Measurements from ENCODE around the gene PARP6. TPM values are rescaled to one million over a fixed set of nuclear protein-coding genes. Genes with fewer than 3 reads are reported as not detected.

Gene PARP6
- total and polyA plus RNA-seq, 2 of the 8 experiments (the other 6 are each of a cell fraction or from before 2014, with no cell fraction given) = 39.8 to 45.3 TPM

DNA sequence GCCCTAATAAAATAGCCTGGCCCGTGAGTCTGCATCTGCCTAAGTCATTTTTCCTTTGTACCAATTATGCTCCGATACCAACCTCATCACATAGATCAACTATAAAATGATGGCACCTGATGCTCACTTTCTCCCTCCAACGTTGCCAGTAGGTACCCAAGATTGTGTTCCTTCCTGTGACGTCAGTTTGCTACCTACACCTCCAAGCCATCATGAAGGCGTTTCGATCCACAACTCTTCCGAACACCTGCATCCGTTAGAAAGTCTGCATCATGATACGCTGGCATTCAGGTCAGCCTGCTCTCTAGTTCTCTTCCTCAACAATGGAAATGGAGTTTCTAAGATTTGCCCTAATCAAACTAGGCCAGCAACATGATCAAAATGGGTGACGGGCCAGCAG lies 49.1 kb downstream of the PARP6 start:
- H3K79me1 ChIP-seq (ENCODE audit: low read depth, low read length) = peaks cover 26% of the 10 kb centered on the region
- no peak overlapping the region for H4K91ac ChIP-seq (replicated peaks; ENCODE audit: insufficient read length, low read length)
- no peak overlapping the region for H3K4me3 ChIP-seq (ENCODE audit: extremely low read depth in 1 of 4, insufficient read depth in 2 of 4, low read depth in 3 of 4, low read length in 4 of 4)
- no peak overlapping the region for H3K27ac ChIP-seq (ENCODE audit: low read depth, low read length)
- no peak overlapping the region; a peak in 1 of 7 replicates for H3K9ac ChIP-seq (replicated peaks in 1 of 4; ENCODE audit: extremely low read depth in 1 of 4, low read depth in 3 of 4, low read length in 3 of 4)
- no peak overlapping the region for H2BK12ac ChIP-seq (ENCODE audit: low read depth, low read length)
- H2AK5ac ChIP-seq (ENCODE audit: low read depth, low read length) = no peak overlapping the region
- no peak overlapping the region for H3K4ac ChIP-seq (replicated peaks; ENCODE audit: insufficient read length, low read depth, low read length)
- H4K8ac ChIP-seq (ENCODE audit: extremely low read depth, insufficient read depth, low read length) = no peak overlapping the region
- H2BK120ac ChIP-seq (replicated peaks; ENCODE audit: low read depth, low read length) = no peak overlapping the region
- no peak overlapping the region for H2BK5ac ChIP-seq (ENCODE audit: low read depth, low read length)
- no peaks in the 10 kb centered on the region for H3K23me2 ChIP-seq (ENCODE audit: low read depth, low read length)
- H3K4me1 ChIP-seq (replicated peaks in 1 of 4; ENCODE audit: control insufficient read depth in 3 of 4, insufficient read depth in 4 of 4, low read length in 3 of 4) = peaks cover 3 to 12% (median 7%) of the 10 kb centered on the region in 4 experiments
- H2BK20ac ChIP-seq (ENCODE audit: low read length) = no peak overlapping the region
- peaks cover 11 to 44% (median 23%) of the 10 kb centered on the region in 4 experiments for H3K36me3 ChIP-seq (ENCODE audit: control insufficient read depth in 2 of 4, insufficient read depth in 4 of 4, low read length in 3 of 4)
- POLR2A ChIA-PET (ENCODE audit: partially characterized antibody) = interaction anchor here (1.5 to 4.3 kb wide), 2 partner anchors 8 to 14 kb away, joined by 3 to 23 read pairs; partner anchors contain the start of gene PKM
- no peak overlapping the region for H2BK15ac ChIP-seq (ENCODE audit: low read length)
- H3K18ac ChIP-seq (ENCODE audit: extremely low read depth, low read length) = no peak overlapping the region
- no peak for TF ChIP-seq BRCA1 (IDR thresholded peaks at IDR 0.05; ENCODE audit: low read depth, low read length)
- no peak for TF ChIP-seq HDAC2 (IDR thresholded peaks at IDR 0.05; ENCODE audit: borderline replicate concordance in 1 of 2, low read depth in 2 of 2, low read length in 2 of 2)
- TF ChIP-seq, protein P1, sequence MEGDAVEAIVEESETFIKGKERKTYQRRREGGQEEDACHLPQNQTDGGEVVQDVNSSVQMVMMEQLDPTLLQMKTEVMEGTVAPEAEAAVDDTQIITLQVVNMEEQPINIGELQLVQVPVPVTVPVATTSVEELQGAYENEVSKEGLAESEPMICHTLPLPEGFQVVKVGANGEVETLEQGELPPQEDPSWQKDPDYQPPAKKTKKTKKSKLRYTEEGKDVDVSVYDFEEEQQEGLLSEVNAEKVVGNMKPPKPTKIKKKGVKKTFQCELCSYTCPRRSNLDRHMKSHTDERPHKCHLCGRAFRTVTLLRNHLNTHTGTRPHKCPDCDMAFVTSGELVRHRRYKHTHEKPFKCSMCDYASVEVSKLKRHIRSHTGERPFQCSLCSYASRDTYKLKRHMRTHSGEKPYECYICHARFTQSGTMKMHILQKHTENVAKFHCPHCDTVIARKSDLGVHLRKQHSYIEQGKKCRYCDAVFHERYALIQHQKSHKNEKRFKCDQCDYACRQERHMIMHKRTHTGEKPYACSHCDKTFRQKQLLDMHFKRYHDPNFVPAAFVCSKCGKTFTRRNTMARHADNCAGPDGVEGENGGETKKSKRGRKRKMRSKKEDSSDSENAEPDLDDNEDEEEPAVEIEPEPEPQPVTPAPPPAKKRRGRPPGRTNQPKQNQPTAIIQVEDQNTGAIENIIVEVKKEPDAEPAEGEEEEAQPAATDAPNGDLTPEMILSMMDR (IDR thresholded peaks at IDR 0.05; ENCODE audit: control extremely low read depth in 1 of 3, insufficient read depth in 1 of 3, low read depth in 1 of 3, low read length in 3 of 3) = no peak
- TF ChIP-seq TBP (IDR thresholded peaks at IDR 0.05; ENCODE audit: low read depth, low read length) = no peak
- H4K20me1 ChIP-seq (replicated peaks in 1 of 2; ENCODE audit: control insufficient read depth in 1 of 2, insufficient read depth in 2 of 2, low read length in 2 of 2) = peaks cover 67 to 68% of the 10 kb centered on the region in 2 experiments
- no peaks in the 10 kb centered on the region for H3K27me3 ChIP-seq (replicated peaks in 1 of 4; ENCODE audit: control insufficient read depth in 3 of 4, extremely low read depth in 1 of 4, insufficient read depth in 3 of 4, low read length in 3 of 4)
- CTCF ChIA-PET (ENCODE audit: partially characterized antibody) = interaction anchor here (0.6 to 1.1 kb wide), 2 partner anchors 20 to 241 kb away, joined by 3 read pairs; no protein-coding TSS in a partner anchor
- DNase-seq (ENCODE audit: low read depth in 1 of 2, low spot score in 2 of 2) (no peak), FAIRE-seq (no peak)
- H3K14ac ChIP-seq (ENCODE audit: insufficient read length) = no peak overlapping the region
- H3K4me2 ChIP-seq (ENCODE audit: insufficient read depth in 1 of 2, low read depth in 2 of 2, low read length in 2 of 2) = no peak overlapping the region; a peak in 1 of 4 replicates
- H3K79me2 ChIP-seq (ENCODE audit: control insufficient read depth in 1 of 2, insufficient read depth in 2 of 2, low read length in 2 of 2) = peaks cover 51 to 95% of the 10 kb centered on the region in 2 experiments
- no peak overlapping the region for H4K5ac ChIP-seq (ENCODE audit: insufficient read length, low read depth, low read length)
- 90% methylated on average over 10 of the region's 10 CpGs; no CpG with 5 or more reads in 1 of the 2 experiments for WGBS, 2 experiments (ENCODE audit: extremely low coverage in 1 of 2, insufficient coverage in 1 of 2, insufficient read length in 1 of 2, insufficient replicate concordance in 2 of 2, low coverage in 1 of 2, low lambda C conversion rate in 2 of 2, missing lambda C conversion rate in 1 of 2)
- H2AFZ ChIP-seq (ENCODE audit: low read length) = no peak overlapping the region
- H3K9me3 ChIP-seq (ENCODE audit: insufficient read depth in 2 of 2, low read depth in 1 of 2, low read length in 1 of 2) = no peaks in the 10 kb centered on the region
- no peak overlapping the region for H3K56ac ChIP-seq (replicated peaks; ENCODE audit: insufficient read length, low read depth, low read length)
- H3K23ac ChIP-seq (ENCODE audit: insufficient read length) = no peak overlapping the region

Measured in H1 (cell line).